Astrocyte (in vitro differentiated cells and primary cell): ENCODE data around the gene RFX4. TPM values are rescaled to one million over a fixed set of nuclear protein-coding genes. Genes with fewer than 3 reads are reported as not detected.
A peak's percentile ranks its signal among the peaks of the same experiment; 100 is the strongest.

Experiments
- DNase-seq: peaks from one replicate; pipeline ENCODE4 v3.0.0-alpha.2; 2010; ENCODE audit warnings: low read depth
- FAIRE-seq: peaks from 2 replicates; lab custom pipeline; 2011; peaks lifted over from hg19 to GRCh38; lab: Jason Lieb, UNC
- H2AFZ ChIP-seq: 2 replicates; pipeline ENCODE4 v1.6.0; 2012; ENCODE audit warnings: low read depth, low read length, inconsistent platforms
- H3K27ac ChIP-seq: 2 replicates; pipeline ENCODE4 v1.5.1; 2011; ENCODE audit warnings: low read depth, low read length, inconsistent platforms
- H3K27me3 ChIP-seq: 2 replicates; pipeline ENCODE4 v1.6.0; 2011; ENCODE audit warnings: low read length, inconsistent platforms; ENCODE audit not compliant: insufficient read depth
- H3K36me3 ChIP-seq: 2 replicates; pipeline ENCODE4 v1.5.1; 2011; ENCODE audit warnings: low read length, inconsistent platforms; ENCODE audit not compliant: insufficient read depth
- H3K4me1 ChIP-seq: 2 replicates; pipeline ENCODE4 v1.5.1; 2011; ENCODE audit warnings: low read length, inconsistent platforms; ENCODE audit not compliant: insufficient read depth
- H3K4me2 ChIP-seq: 2 replicates; pipeline ENCODE4 v1.6.0; 2012; ENCODE audit warnings: low read length, inconsistent platforms
- H3K4me3 ChIP-seq: 2 replicates; pipeline ENCODE4 v1.5.1; 2011; ENCODE audit warnings: low read depth, mild to moderate bottlenecking, low read length, inconsistent platforms; ENCODE audit not compliant: insufficient read depth
- H3K79me2 ChIP-seq: 2 replicates; pipeline ENCODE4 v1.6.0; 2012; ENCODE audit warnings: mild to moderate bottlenecking, low read length, inconsistent platforms; ENCODE audit not compliant: insufficient read depth
- H3K9ac ChIP-seq: 2 replicates; pipeline ENCODE4 v1.6.0; 2012; ENCODE audit warnings: mild to moderate bottlenecking, low read length, inconsistent platforms
- H3K9me3 ChIP-seq: 2 replicates; pipeline ENCODE4 v1.5.1; 2012; ENCODE audit warnings: low read depth, mild to moderate bottlenecking, low read length, inconsistent platforms; ENCODE audit not compliant: insufficient read depth
- H4K20me1 ChIP-seq: 2 replicates; pipeline ENCODE4 v1.6.0; 2012; ENCODE audit warnings: low read length, inconsistent platforms; ENCODE audit not compliant: insufficient read depth
- H3K27ac Mint-ChIP-seq: one replicate; pipeline ENCODE4 v1.8.0; 2021; ENCODE audit warnings: mild to moderate bottlenecking, mixed read lengths; ENCODE audit not compliant: unreplicated experiment
- H3K27me3 Mint-ChIP-seq: one replicate; pipeline ENCODE4 v1.8.0; 2021; ENCODE audit warnings: low read depth, mixed read lengths; ENCODE audit not compliant: unreplicated experiment
- H3K36me3 Mint-ChIP-seq: one replicate; pipeline ENCODE4 v1.8.0; 2021; ENCODE audit warnings: low read depth, mixed read lengths; ENCODE audit not compliant: unreplicated experiment
- H3K4me1 Mint-ChIP-seq: one replicate; pipeline ENCODE4 v1.8.0; 2021; ENCODE audit warnings: low read depth, mixed read lengths; ENCODE audit not compliant: unreplicated experiment
- H3K4me3 Mint-ChIP-seq: one replicate; pipeline ENCODE4 v1.8.0; 2021; ENCODE audit warnings: mild to moderate bottlenecking, moderate library complexity, mixed read lengths; ENCODE audit not compliant: unreplicated experiment
- H3K9me3 Mint-ChIP-seq: one replicate; pipeline ENCODE4 v1.8.0; 2021; ENCODE audit warnings: mild to moderate bottlenecking, mixed read lengths; ENCODE audit not compliant: unreplicated experiment
- CTCF ChIP-seq: IDR thresholded peaks from 2 replicates; pipeline ENCODE4 v1.5.1; 2011; ENCODE audit warnings: low read depth, mild to moderate bottlenecking, inconsistent platforms, low read length, moderate library complexity; ENCODE audit not compliant: insufficient read depth
- EZH2 ChIP-seq: IDR thresholded peaks from 2 replicates; pipeline ENCODE4 v1.6.1; 2012; ENCODE audit warnings: mild to moderate bottlenecking, low read length, inconsistent platforms; ENCODE audit not compliant: insufficient read depth
- total RNA-seq: library from RNA; stranded (reverse); gene quantifications from 2 replicates; pipeline ENCODE4 v1.2.1, GENCODE V29; 2021

Gene RFX4
- total RNA-seq, 1 donor from 2014 or later: 0.07 TPM

- peak; percentile 31 for TF ChIP-seq EZH2
- no peak for TF ChIP-seq CTCF
- FAIRE-seq: no peak
- peaks cover 88% of the 10 kb centered on the region for H3K27me3 Mint-ChIP-seq
- H2AFZ ChIP-seq: no peak overlapping the region
- peaks cover 3% of the 10 kb centered on the region for H3K4me1 Mint-ChIP-seq
- peaks cover 10% of the 10 kb centered on the region for H3K4me1 ChIP-seq
- DNase-seq: no peak
- H3K36me3 Mint-ChIP-seq: no peaks in the 10 kb centered on the region
- no peak overlapping the region for H3K27ac ChIP-seq
- H3K27me3 ChIP-seq: peaks cover 83% of the 10 kb centered on the region
- no peaks in the 10 kb centered on the region for H3K79me2 ChIP-seq
- no peaks in the 10 kb centered on the region for H3K36me3 ChIP-seq
- peaks cover 14% of the 10 kb centered on the region for H4K20me1 ChIP-seq
- H3K27ac Mint-ChIP-seq: no peak overlapping the region
- H3K9ac ChIP-seq: no peak overlapping the region
- no peaks in the 10 kb centered on the region for H3K9me3 ChIP-seq
- H3K4me3 ChIP-seq: no peak overlapping the region
- H3K9me3 Mint-ChIP-seq: peaks cover 1% of the 10 kb centered on the region
- peak overlapping the region; percentile 79 for H3K4me3 Mint-ChIP-seq
- H3K4me2 ChIP-seq: peak overlapping the region; percentile 75
These were observed 4.2 kb downstream of the RFX4 start for GRCh38 chr12:106586803-106587684.

GRCh38 chr12:106588771-106589170, 6.0 kb downstream of the RFX4 start:
- no peak for TF ChIP-seq EZH2
- TF ChIP-seq CTCF: no peak
- Histone ChIP-seq H2AFZ (no peak overlapping the region), H3K79me2 (no peaks in the 10 kb centered on the region), H3K27ac (no peak overlapping the region), H3K9ac (no peak overlapping the region), H3K4me1 (peaks cover 10% of the 10 kb centered on the region), H3K4me2 (no peak overlapping the region), H4K20me1 (peaks cover 13% of the 10 kb centered on the region), H3K27me3 (peaks cover 85% of the 10 kb centered on the region), H3K36me3 (no peaks in the 10 kb centered on the region), H3K4me3 (no peak overlapping the region), H3K9me3 (no peaks in the 10 kb centered on the region)
- no peak for FAIRE-seq
- H3K27me3 Mint-ChIP-seq: peaks cover 88% of the 10 kb centered on the region
- H3K9me3 Mint-ChIP-seq: peaks cover 1% of the 10 kb centered on the region
- DNase-seq: no peak
- H3K4me3 Mint-ChIP-seq: no peak overlapping the region
- H3K36me3 Mint-ChIP-seq: no peaks in the 10 kb centered on the region
- no peak overlapping the region for H3K27ac Mint-ChIP-seq
- H3K4me1 Mint-ChIP-seq: no peaks in the 10 kb centered on the region

- peaks cover 79% of the 10 kb centered on the region for H3K27me3 ChIP-seq
- H3K36me3 Mint-ChIP-seq: no peaks in the 10 kb centered on the region
- no peak for DNase-seq
- no peak overlapping the region for H3K4me3 ChIP-seq
- H2AFZ ChIP-seq: no peak overlapping the region
- no peak overlapping the region for H3K4me2 ChIP-seq
- H4K20me1 ChIP-seq: no peaks in the 10 kb centered on the region
- peaks cover 1% of the 10 kb centered on the region for H3K9me3 Mint-ChIP-seq
- H3K4me1 ChIP-seq: peaks cover 10% of the 10 kb centered on the region
- H3K9me3 ChIP-seq: no peaks in the 10 kb centered on the region
- peaks cover 80% of the 10 kb centered on the region for H3K27me3 Mint-ChIP-seq
- TF ChIP-seq CTCF (no peak), EZH2 (no peak)
- H3K9ac ChIP-seq: no peak overlapping the region
- FAIRE-seq: no peak
- H3K4me3 Mint-ChIP-seq: no peak overlapping the region
- no peaks in the 10 kb centered on the region for H3K36me3 ChIP-seq
- no peak overlapping the region for H3K27ac Mint-ChIP-seq
- peaks cover 4% of the 10 kb centered on the region for H3K4me1 Mint-ChIP-seq
- no peaks in the 10 kb centered on the region for H3K79me2 ChIP-seq
- H3K27ac ChIP-seq: no peak overlapping the region
These were observed 7.8 kb downstream of the RFX4 start for GRCh38 chr12:106590601-106591000.
